Activated T-helper 2 cell treated with anti-CD3 and anti-CD28 coated beads, Interferon-gamma antibody, Interleukin-2, Interleukin-4, amounts not matched to agents 10 μg/mL and 5 μg/mL and 100 μg/mL, durations not matched to agents 14 hours and 24 hours and 36 hours (primary cell): ENCODE data around the gene GDF2. TPM values are rescaled to one million over a fixed set of nuclear protein-coding genes. Genes with fewer than 3 reads are reported as not detected.

Experiments
- DNase-seq: peaks from one replicate; pipeline ENCODE4 v3.0.0; 2021; ENCODE audit warnings: low spot score
- H3K27ac Mint-ChIP-seq: one replicate; pipeline ENCODE4 v1.8.0; 2021; ENCODE audit warnings: mixed read lengths
- H3K27me3 Mint-ChIP-seq: one replicate; pipeline ENCODE4 v1.8.0; 2021; ENCODE audit warnings: low read depth, mixed read lengths
- H3K36me3 Mint-ChIP-seq: one replicate; pipeline ENCODE4 v1.8.0; 2021; ENCODE audit warnings: low read depth, mixed read lengths
- H3K4me1 Mint-ChIP-seq: one replicate; pipeline ENCODE4 v1.8.0; 2021; ENCODE audit warnings: low read depth, mixed read lengths
- H3K4me3 Mint-ChIP-seq: one replicate; pipeline ENCODE4 v1.8.0; 2021; ENCODE audit warnings: low read depth, mild to moderate bottlenecking, moderate library complexity, mixed read lengths
- H3K9me3 Mint-ChIP-seq: one replicate; pipeline ENCODE4 v1.8.0; 2021; ENCODE audit warnings: mixed read lengths
- intact Hi-C: fragments of 100-400 bp; cut with micrococcal nuclease; formaldehyde crosslinking; loops from one replicate; pipeline ENCODE4 v1.15.1; 2023
- total RNA-seq: library from RNA; stranded (reverse); gene quantifications from 2 replicates; pipeline ENCODE4 v1.2.3, GENCODE V29; 2022

The GDF2 gene
- total RNA-seq, 1 donor from 2014 or later, result not detected

DNA sequence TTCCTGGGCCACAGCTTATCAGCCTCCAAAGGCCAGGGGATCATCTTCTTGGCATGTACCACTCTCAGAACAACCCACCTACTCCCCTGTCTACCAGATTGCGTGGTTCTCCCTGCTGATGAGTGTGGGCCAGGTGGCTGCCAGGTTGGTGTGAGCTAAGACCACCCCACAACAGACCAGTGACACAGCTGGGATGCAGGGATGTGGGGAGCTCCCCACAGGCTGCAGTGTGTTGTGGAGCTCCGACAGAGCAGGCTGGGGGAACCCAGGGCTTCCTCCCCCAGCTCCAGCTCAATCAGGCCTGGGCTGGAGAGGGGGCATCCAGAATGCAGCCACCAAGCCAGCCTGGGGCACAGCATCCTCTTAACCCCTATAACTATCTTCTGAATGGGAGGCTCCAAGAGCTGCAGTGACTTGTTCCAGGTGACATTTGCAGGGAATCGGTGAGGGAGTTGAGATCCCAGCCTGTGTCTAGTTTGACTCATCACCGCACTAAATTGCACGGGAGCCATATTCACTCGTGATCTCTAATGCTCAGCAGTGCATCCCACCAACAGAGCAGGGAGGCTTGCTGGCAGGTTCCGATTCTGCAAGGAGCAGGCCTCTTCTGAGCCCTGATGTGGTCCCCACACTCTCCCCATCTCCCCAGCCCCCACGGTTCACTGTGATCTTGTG, 596 bp upstream of the GDF2 start:
- Mint-ChIP-seq H3K27me3 (peaks cover 2% of the 10 kb centered on the region), H3K27ac (no peak overlapping the region), H3K4me3 (no peak overlapping the region), H3K9me3 (no peaks in the 10 kb centered on the region), H3K4me1 (no peaks in the 10 kb centered on the region), H3K36me3 (no peaks in the 10 kb centered on the region)
- no peak for DNase-seq
- intact Hi-C loops, result no loop called here

DNA sequence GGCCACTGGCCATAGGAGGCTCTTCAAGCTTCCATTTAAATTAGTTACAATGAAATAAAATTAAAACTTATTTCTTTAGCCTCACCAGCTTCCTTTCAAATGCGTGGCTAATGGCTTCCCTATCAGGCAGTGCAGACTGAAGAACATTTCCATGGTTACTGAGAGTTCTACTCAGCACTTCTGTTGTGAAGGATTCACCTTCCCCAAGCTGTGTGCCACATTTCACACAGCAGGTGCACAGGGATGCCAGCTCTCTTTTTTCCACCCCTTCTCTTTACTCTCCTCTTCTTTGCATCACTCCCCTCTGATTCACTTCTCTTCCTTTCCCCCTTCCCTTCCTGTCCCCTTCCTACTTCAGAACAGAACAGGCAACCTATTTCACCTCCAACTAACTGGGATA, 833 bp downstream of the GDF2 start:
- intact Hi-C loops, result no loop called here
- no peak overlapping the region for H3K4me3 Mint-ChIP-seq
- no peak for DNase-seq
- no peaks in the 10 kb centered on the region for H3K4me1 Mint-ChIP-seq
- H3K27ac Mint-ChIP-seq, result no peak overlapping the region
- H3K27me3 Mint-ChIP-seq, result peaks cover 2% of the 10 kb centered on the region
- H3K9me3 Mint-ChIP-seq, result no peaks in the 10 kb centered on the region
- no peaks in the 10 kb centered on the region for H3K36me3 Mint-ChIP-seq

DNA sequence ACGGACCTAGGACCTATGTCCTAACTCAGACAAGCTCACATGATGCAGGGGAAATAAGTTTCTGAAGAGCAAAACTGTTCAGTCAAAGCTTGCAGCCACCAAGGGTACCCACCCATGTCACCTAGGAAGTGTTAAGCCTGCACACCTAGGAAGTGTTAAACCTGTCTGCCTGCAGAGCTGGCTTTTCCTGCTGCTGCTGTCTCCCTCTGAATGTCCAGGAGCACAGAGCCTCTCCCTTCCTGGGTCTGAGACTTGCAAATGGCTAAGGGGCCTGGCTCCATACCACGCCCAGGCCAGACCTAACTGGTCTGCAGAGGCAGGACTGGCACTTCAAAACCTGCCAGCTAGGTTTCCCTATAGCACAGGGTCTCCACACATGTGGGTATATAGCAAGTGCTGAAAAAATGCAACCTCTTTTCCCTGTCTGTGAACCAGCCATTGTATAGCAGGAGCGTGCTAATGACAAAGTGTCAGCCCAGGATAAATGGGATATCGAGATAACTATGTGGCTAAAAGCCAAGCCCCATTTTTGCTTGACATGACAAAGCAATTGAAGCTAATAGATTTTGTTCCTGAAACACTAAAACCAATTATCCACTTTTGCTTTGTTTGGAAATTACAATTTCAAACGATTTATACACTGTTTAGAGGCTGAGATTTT, 1.5 kb downstream of the GDF2 start:
- no peaks in the 10 kb centered on the region for H3K36me3 Mint-ChIP-seq
- H3K27ac Mint-ChIP-seq, result no peak overlapping the region
- DNase-seq, result no peak
- intact Hi-C loops, result no loop called here
- no peaks in the 10 kb centered on the region for H3K9me3 Mint-ChIP-seq
- no peak overlapping the region for H3K4me3 Mint-ChIP-seq
- no peaks in the 10 kb centered on the region for H3K4me1 Mint-ChIP-seq
- peaks cover 2% of the 10 kb centered on the region for H3K27me3 Mint-ChIP-seq

DNA sequence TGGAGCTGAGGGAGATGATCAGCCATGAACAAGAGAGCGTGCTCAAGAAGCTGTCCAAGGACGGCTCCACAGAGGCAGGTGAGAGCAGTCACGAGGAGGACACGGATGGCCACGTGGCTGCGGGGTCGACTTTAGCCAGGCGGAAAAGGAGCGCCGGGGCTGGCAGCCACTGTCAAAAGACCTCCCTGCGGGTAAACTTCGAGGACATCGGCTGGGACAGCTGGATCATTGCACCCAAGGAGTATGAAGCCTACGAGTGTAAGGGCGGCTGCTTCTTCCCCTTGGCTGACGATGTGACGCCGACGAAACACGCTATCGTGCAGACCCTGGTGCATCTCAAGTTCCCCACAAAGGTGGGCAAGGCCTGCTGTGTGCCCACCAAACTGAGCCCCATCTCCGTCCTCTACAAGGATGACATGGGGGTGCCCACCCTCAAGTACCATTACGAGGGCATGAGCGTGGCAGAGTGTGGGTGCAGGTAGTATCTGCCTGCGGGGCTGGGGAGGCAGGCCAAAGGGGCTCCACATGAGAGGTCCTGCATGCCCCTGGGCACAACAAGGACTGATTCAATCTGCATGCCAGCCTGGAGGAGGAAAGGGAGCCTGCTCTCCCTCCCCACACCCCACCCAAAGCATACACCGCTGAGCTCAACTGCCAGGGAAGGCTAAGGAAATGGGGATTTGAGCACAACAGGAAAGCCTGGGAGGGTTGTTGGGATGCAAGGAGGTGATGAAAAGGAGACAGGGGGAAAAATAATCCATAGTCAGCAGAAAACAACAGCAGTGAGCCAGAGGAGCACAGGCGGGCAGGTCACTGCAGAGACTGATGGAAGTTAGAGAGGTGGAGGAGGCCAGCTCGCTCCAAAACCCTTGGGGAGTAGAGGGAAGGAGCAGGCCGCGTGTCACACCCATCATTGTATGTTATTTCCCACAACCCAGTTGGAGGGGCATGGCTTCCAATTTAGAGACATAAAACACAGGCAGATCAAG, 3.3 kb downstream of the GDF2 start:
- H3K4me3 Mint-ChIP-seq, result no peak overlapping the region
- H3K36me3 Mint-ChIP-seq, result no peaks in the 10 kb centered on the region
- H3K27ac Mint-ChIP-seq, result no peak overlapping the region
- intact Hi-C loops, result no loop called here
- no peak for DNase-seq
- H3K9me3 Mint-ChIP-seq, result no peaks in the 10 kb centered on the region
- H3K27me3 Mint-ChIP-seq, result peaks cover 2% of the 10 kb centered on the region
- H3K4me1 Mint-ChIP-seq, result no peaks in the 10 kb centered on the region

DNA sequence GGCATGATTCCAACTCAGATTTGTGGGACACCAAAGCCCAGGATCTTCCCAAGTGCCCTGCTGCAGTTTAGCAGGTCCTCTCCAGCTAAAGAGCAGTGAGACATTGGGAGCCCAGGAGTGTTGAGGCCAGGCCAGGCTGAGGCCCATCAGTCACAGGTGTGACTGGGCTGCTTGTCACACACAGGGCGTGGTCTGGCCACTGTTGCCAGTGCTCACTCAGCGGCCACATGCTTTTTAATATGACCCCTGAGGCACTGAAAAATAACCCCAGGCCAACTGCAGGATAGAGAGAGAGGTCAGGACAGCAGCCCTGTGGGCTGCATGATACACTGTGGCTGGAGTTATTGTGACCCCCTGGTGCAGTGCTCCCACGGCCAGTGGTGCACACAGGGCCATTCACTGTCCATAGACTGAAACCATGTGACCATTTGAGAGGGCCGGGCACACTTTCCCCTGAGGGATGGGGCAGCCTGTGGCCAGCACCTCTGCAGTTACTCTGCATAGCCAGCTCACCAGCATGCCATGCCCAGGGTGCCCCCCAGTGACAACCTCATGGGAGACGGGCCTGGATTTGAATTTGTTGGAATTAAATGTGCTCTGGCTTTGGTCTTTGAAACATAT, 4.2 kb downstream of the GDF2 start:
- Mint-ChIP-seq H3K4me1 (no peaks in the 10 kb centered on the region), H3K4me3 (no peak overlapping the region), H3K27me3 (peaks cover 2% of the 10 kb centered on the region), H3K36me3 (no peaks in the 10 kb centered on the region), H3K9me3 (no peaks in the 10 kb centered on the region), H3K27ac (no peak overlapping the region)
- DNase-seq, result no peak
- intact Hi-C loops, result no loop called here

DNA sequence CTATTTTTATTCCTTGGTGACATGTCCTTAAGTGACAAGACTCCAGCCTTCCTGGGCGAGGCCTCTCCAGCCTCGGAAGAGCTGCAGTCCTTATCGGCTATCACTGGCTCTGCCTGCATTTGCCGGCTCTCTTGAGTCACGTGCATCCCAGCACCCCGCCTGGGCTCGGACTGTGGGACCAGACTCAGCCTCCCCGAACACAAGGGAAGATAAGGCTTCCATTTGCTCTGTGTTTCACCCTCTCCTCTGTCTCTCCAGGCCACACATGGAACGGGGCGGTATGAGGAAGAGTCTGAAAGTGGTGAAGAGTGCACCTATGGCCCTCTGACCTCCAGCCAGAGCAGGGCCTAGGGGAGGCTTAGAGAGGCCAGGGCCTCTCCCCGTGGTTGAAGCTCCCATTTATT, 4.7 kb downstream of the GDF2 start:
- DNase-seq, result no peak
- Mint-ChIP-seq H3K36me3 (no peaks in the 10 kb centered on the region), H3K4me1 (no peaks in the 10 kb centered on the region), H3K27ac (no peak overlapping the region), H3K27me3 (peaks cover 2% of the 10 kb centered on the region), H3K4me3 (no peak overlapping the region), H3K9me3 (no peaks in the 10 kb centered on the region)
- intact Hi-C loops, result no loop called here

DNA sequence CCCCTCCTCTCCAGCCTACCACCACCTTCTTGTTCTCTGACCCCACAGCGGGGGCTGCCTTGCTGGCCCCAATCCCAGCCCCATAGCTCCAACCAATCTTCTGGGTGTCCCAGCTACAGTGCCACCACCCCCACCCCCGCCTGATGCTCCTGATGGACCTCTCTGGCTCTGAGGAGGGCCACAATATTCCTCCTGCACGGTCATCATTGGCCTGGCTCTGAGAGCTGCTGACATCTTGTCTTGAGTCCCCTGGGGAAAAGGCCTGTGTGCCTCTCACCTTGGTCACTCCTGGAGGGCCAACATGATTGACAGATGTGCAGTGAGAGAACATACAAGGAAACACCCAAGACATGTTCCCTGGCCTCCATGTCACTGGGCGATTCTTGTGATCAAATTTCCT, 7.6 kb downstream of the GDF2 start:
- Mint-ChIP-seq H3K36me3 (no peaks in the 10 kb centered on the region), H3K4me3 (no peak overlapping the region), H3K27me3 (peaks cover 5% of the 10 kb centered on the region), H3K27ac (no peak overlapping the region), H3K9me3 (no peaks in the 10 kb centered on the region), H3K4me1 (no peaks in the 10 kb centered on the region)
- intact Hi-C loops, result no loop called here
- no peak for DNase-seq

DNA sequence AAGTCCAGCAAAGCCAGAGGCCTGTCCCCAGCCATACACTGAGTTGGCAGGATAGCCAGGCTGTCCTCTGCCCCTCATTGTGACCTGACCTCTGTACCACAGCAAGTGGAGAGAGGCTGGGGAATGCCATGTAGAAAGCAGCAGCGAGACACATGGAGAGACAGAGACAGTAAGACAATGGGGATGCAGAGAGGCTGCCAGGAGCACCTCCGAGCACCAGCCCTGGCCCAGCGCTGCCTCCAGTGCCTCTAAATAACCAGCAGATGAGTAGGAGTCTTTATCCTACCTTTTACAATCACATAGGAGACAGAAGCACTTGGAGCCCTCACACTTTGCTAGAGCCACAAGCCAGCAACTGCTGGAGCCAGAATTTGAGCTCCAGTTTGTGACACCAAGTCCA, 8.1 kb downstream of the GDF2 start:
- intact Hi-C loops, result no loop called here
- Mint-ChIP-seq H3K4me1 (no peaks in the 10 kb centered on the region), H3K4me3 (no peak overlapping the region), H3K27me3 (peaks cover 7% of the 10 kb centered on the region), H3K36me3 (no peaks in the 10 kb centered on the region), H3K9me3 (no peaks in the 10 kb centered on the region), H3K27ac (no peak overlapping the region)
- DNase-seq, result no peak

DNA sequence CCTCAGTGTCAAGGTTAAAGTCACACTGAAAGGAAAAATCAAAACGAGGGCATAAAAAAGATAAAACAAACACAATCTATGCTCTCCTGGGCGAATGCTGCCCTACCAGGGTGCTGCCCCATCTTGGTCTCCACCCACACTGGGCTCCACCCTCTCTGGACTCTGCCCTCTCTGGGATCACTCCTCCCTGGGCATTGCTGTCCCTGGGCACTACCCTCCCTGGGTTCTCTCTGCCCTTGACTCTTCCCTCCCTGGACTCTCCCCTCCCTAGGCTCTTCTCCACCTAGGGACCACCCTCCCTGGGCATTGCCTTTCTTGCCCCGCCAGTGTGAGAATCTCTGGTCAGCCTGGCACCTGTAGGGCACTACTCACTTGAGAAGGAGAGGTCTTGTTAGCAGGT, 8.6 kb downstream of the GDF2 start:
- Mint-ChIP-seq H3K36me3 (no peaks in the 10 kb centered on the region), H3K4me3 (no peak overlapping the region), H3K27ac (no peak overlapping the region), H3K27me3 (peaks cover 7% of the 10 kb centered on the region), H3K9me3 (no peaks in the 10 kb centered on the region), H3K4me1 (no peaks in the 10 kb centered on the region)
- no peak for DNase-seq
- intact Hi-C loops, result no loop called here

DNA sequence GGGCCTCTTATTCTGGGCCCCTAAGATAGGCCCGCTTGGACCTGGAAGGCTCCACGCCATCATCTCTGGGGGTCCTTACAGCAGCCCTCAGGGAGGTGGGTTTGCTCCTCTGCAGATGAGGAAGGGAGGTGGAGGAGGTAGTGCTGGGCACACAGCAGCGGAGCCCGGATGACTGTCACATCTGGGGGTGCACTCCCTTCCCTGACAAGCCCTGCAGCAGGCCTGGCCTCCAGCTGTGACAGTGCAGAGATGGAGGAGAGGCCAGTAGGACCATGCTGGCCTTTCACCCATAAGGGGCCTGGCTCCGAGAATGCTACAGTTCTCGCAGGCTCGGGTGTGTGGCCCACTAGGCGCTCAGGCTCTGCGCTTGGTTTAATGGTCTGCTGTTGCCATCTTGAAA, 9.2 kb downstream of the GDF2 start:
- H3K27me3 Mint-ChIP-seq, result peaks cover 11% of the 10 kb centered on the region
- intact Hi-C loops, result no loop called here
- no peak overlapping the region for H3K27ac Mint-ChIP-seq
- H3K9me3 Mint-ChIP-seq, result no peaks in the 10 kb centered on the region
- no peaks in the 10 kb centered on the region for H3K4me1 Mint-ChIP-seq
- H3K36me3 Mint-ChIP-seq, result no peaks in the 10 kb centered on the region
- no peak overlapping the region for H3K4me3 Mint-ChIP-seq
- DNase-seq, result no peak

DNA sequence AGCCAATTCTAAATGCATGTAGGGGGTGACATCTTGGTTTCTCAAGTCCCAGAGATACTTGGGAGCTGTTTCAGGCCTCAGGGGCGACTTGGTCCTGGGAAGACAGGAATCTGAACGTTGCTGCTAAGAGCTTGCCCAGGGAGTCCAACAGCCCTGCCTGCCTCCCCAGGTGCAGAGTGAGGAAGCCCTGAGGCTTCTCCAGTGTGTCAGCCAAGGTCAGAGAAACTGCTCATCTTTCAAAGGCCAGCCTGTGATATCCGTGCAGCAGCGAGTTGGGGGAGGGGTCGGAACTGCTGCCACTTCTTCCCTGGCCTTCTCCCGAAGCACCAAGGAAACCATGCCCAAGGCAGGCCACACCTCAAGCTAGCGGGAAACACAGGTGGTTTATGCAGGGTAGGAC, 9.7 kb downstream of the GDF2 start:
- DNase-seq, result no peak
- H3K9me3 Mint-ChIP-seq, result no peaks in the 10 kb centered on the region
- H3K27ac Mint-ChIP-seq, result no peak overlapping the region
- H3K36me3 Mint-ChIP-seq, result no peaks in the 10 kb centered on the region
- intact Hi-C loops, result no loop called here
- no peak overlapping the region for H3K4me3 Mint-ChIP-seq
- no peaks in the 10 kb centered on the region for H3K4me1 Mint-ChIP-seq
- peaks cover 11% of the 10 kb centered on the region for H3K27me3 Mint-ChIP-seq

DNA sequence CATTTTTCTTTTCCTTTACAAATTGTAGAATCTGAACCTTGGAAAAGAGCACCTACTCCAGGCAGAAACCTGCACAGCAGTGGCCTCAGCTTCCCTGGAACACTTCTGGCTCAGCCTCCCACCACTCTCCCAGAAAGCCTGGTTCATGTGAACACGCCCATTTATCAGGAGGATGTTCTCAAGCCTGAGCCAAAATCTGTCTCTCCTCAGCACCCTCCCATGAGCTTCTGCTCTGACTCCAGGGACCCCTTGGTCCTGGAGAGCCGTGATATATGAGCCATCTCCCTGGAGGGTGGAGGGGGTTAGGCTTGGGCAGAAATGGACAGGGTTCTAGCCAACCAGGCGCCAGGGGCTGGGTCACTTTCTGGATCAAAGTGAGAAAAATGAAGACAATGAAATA, 10.1 kb downstream of the GDF2 start:
- H3K4me3 Mint-ChIP-seq, result no peak overlapping the region
- intact Hi-C loops, result no loop called here
- peaks cover 11% of the 10 kb centered on the region for H3K27me3 Mint-ChIP-seq
- H3K4me1 Mint-ChIP-seq, result no peaks in the 10 kb centered on the region
- H3K27ac Mint-ChIP-seq, result no peak overlapping the region
- H3K36me3 Mint-ChIP-seq, result no peaks in the 10 kb centered on the region
- no peaks in the 10 kb centered on the region for H3K9me3 Mint-ChIP-seq
- DNase-seq, result no peak
